Bronchial epithelial cell (primary cell): ENCODE results near the gene VSIR. TPM values are rescaled to one million over a fixed set of nuclear protein-coding genes. Genes with fewer than 3 reads are reported as not detected.

ENCODE experiments used
- DNase-seq: peaks from one replicate; pipeline ENCODE4 v3.0.0-alpha.2; 2010; ENCODE audit warnings: low read depth
- FAIRE-seq: peaks from 2 replicates; lab custom pipeline; 2011; peaks lifted over from hg19 to GRCh38; lab: Jason Lieb, UNC
- H3K27me3 ChIP-seq: 2 replicates; pipeline ENCODE4 v1.5.1; 2011; ENCODE audit warnings: low read length; ENCODE audit not compliant: control insufficient read depth, insufficient read depth
- H3K36me3 ChIP-seq: 2 replicates; pipeline ENCODE4 v1.5.1; 2011; ENCODE audit warnings: low read length; ENCODE audit not compliant: control insufficient read depth, insufficient read depth
- H3K4me3 ChIP-seq: 2 replicates; pipeline ENCODE4 v1.5.1; 2011; ENCODE audit warnings: mild to moderate bottlenecking, low read depth, low read length, control low read depth
- CTCF ChIP-seq: IDR thresholded peaks from 2 replicates; pipeline ENCODE4 v1.5.1; 2011; ENCODE audit warnings: mild to moderate bottlenecking, moderate library complexity, low read length, control low read depth, inconsistent platforms; ENCODE audit not compliant: insufficient read depth, severe bottlenecking
- total RNA-seq: library from RNA; depleted of rRNA; stranded (reverse); fragments of >200 nt; gene quantifications from 2 replicates; pipeline ENCODE4 v1.2.1, GENCODE V29; 2014

The VSIR gene
- total RNA-seq, 1 donor from 2014 or later: 7.9 TPM

GRCh38 chr10:71717551-71717951 lies 55.8 kb downstream of the VSIR start:
- no peak for DNase-seq
- no peak for TF ChIP-seq CTCF
- H3K4me3 ChIP-seq: no peak overlapping the region
- H3K36me3 ChIP-seq: no peaks in the 10 kb centered on the region
- no peak for FAIRE-seq
- no peaks in the 10 kb centered on the region for H3K27me3 ChIP-seq

GRCh38 chr10:71717056-71717455 lies 56.3 kb downstream of the VSIR start:
- Histone ChIP-seq H3K36me3 (no peaks in the 10 kb centered on the region), H3K4me3 (no peak overlapping the region), H3K27me3 (no peaks in the 10 kb centered on the region)
- DNase-seq: no peak
- TF ChIP-seq CTCF: no peak
- FAIRE-seq: no peak

GRCh38 chr10:71716426-71716825 lies 56.9 kb downstream of the VSIR start:
- Histone ChIP-seq H3K4me3 (no peak overlapping the region), H3K36me3 (no peaks in the 10 kb centered on the region), H3K27me3 (no peaks in the 10 kb centered on the region)
- DNase-seq: no peak
- FAIRE-seq: peak; percentile 93
- no peak for TF ChIP-seq CTCF

- no peak overlapping the region for H3K4me3 ChIP-seq
- H3K36me3 ChIP-seq: no peaks in the 10 kb centered on the region
- no peak for FAIRE-seq
- DNase-seq: no peak
- H3K27me3 ChIP-seq: no peaks in the 10 kb centered on the region
- TF ChIP-seq CTCF: no peak
These were observed 57.5 kb downstream of the VSIR start for GRCh38 chr10:71715860-71716259.

GRCh38 chr10:71715026-71715425 lies 58.3 kb downstream of the VSIR start:
- TF ChIP-seq CTCF: no peak
- Histone ChIP-seq H3K27me3 (no peaks in the 10 kb centered on the region), H3K36me3 (no peaks in the 10 kb centered on the region), H3K4me3 (no peak overlapping the region)
- no peak for FAIRE-seq
- no peak for DNase-seq

- no peak overlapping the region for H3K4me3 ChIP-seq
- no peak for TF ChIP-seq CTCF
- FAIRE-seq: no peak
- no peaks in the 10 kb centered on the region for H3K36me3 ChIP-seq
- H3K27me3 ChIP-seq: no peaks in the 10 kb centered on the region
- DNase-seq: no peak
These were observed 58.7 kb downstream of the VSIR start for GRCh38 chr10:71714592-71714991.
